Hepatocyte (in vitro differentiated cells): ENCODE measurements around the gene SH3TC1.

Experiments
- CTCF ChIP-seq: fragments of 200-600 bp; sonication (generic); IDR thresholded peaks from 2 replicates; pipeline ENCODE4 v1.5.1; 2016; ENCODE audit warnings: antibody characterized with exemption, mild to moderate bottlenecking; ENCODE audit not compliant: poor library complexity
- EZH2 ChIP-seq: fragments of 200-600 bp; sonication (generic); IDR thresholded peaks from 2 replicates; pipeline ENCODE4 v1.6.1; 2016; ENCODE audit warnings: antibody characterized with exemption, mild to moderate bottlenecking, borderline replicate concordance

GRCh38 chr4:8268211-8268610 is 69.1 kb downstream of the SH3TC1 start:
- TF ChIP-seq CTCF: no peak
- no peak for TF ChIP-seq EZH2
